ENCODE data around the gene NCOA6. TPM values are rescaled to one million over a fixed set of nuclear protein-coding genes. Genes with fewer than 3 reads are reported as not detected.
"Not testable (repeated sequence)": the region's sequence is repeated elsewhere in the genome, so short reads cannot be mapped to it uniquely, and the experiment has no call there.

NCOA6 gene
- polyA plus RNA-seq, 1 experiment, result 14.0 TPM

DNA sequence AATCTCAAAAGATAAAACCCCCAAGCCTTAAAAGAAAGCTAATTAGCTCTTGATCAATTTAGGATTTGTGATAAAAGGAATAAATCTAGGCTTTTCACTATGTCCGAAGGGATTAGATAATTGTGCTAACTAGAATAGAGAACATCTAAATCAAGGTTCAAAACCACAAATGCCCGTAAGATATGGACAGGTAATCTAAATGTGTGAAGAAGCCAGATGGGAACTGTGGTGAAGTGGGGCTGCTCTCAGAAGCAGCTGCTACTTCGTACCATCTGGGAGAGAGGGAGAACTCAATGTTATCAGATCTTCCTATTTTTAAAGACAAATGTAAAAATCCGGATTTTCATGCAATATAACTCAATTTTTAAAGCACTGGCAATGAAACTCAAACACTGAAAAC lies 44.2 kb downstream of the NCOA6 start:
- POLR2A ChIA-PET, result no interaction called here
- Histone ChIP-seq H3K4me3 (ENCODE audit: low read depth, low read length) (no peak overlapping the region), H3K27me3 (ENCODE audit: control insufficient read depth, insufficient read depth, low read length) (no peaks in the 10 kb centered on the region), H3K36me3 (ENCODE audit: control insufficient read depth, insufficient read depth, low read length) (peaks cover 1% of the 10 kb centered on the region; the same call in 1 of the 2 replicates)
- TF ChIP-seq, protein P1, sequence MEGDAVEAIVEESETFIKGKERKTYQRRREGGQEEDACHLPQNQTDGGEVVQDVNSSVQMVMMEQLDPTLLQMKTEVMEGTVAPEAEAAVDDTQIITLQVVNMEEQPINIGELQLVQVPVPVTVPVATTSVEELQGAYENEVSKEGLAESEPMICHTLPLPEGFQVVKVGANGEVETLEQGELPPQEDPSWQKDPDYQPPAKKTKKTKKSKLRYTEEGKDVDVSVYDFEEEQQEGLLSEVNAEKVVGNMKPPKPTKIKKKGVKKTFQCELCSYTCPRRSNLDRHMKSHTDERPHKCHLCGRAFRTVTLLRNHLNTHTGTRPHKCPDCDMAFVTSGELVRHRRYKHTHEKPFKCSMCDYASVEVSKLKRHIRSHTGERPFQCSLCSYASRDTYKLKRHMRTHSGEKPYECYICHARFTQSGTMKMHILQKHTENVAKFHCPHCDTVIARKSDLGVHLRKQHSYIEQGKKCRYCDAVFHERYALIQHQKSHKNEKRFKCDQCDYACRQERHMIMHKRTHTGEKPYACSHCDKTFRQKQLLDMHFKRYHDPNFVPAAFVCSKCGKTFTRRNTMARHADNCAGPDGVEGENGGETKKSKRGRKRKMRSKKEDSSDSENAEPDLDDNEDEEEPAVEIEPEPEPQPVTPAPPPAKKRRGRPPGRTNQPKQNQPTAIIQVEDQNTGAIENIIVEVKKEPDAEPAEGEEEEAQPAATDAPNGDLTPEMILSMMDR (IDR thresholded peaks at IDR 0.05; ENCODE audit: insufficient read depth, low read depth, low read length), result no peak
- CTCF ChIA-PET, result interaction anchor here (0.6 to 1.9 kb wide), 3 partner anchors 9 to 359 kb away, joined by 5 to 9 read pairs (median 5); no protein-coding TSS in a partner anchor
- no peak for DNase-seq (ENCODE audit: low read depth)

DNA sequence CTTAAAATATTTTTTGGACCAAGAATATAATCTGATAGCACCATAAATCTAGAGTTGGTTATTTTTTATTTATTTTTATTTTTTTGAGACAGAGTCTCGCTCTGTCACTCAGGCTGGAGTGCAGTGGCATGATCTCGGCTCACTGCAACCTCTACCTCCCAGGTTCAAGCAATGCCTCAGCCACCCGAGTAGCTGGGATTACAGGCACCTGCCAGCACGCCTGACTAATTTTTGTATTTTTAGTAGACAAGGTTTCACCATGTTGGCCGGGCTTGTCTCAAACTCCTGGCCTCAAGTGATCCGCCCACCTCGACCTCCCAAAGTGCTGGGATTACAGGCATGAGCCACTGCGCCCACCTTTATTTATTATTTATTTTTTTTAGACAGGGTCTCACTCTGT lies 45.2 kb downstream of the NCOA6 start:
- H3K36me3 ChIP-seq (ENCODE audit: control insufficient read depth, insufficient read depth, low read length); H3K27me3 ChIP-seq (ENCODE audit: control insufficient read depth, insufficient read depth, low read length); POLR2A ChIA-PET; DNase-seq (ENCODE audit: low read depth); H3K4me3 ChIP-seq (ENCODE audit: low read depth, low read length): not testable (repeated sequence)
- CTCF ChIA-PET, result interaction anchor here (0.6 to 1.9 kb wide), 4 partner anchors 8 to 242 kb away, joined by 3 to 9 read pairs (median 7); no protein-coding TSS in a partner anchor

DNA sequence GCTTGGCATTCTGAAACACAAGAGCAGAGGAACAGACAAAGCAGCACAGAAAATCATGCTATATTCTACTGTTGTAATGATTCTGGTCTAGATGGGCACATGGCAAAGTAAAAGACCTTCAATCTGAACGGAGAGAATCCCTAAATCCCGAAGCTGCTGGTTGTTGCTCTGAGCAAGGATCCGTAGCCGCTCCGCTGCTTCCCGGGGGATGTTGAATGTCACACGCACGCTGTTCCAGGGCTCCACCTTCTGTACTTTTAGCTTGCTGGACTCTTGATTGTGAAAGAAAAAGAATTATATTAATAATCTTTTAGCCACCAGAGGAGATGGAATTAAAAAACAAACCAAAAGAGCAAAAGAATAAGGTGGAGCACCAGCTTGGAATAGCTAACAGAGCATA lies 49.3 kb downstream of the NCOA6 start:
- DNase-seq (ENCODE audit: low read depth), result no peak
- H3K36me3 ChIP-seq (ENCODE audit: control insufficient read depth, insufficient read depth, low read length), result peaks cover 8% of the 10 kb centered on the region
- H3K27me3 ChIP-seq (ENCODE audit: control insufficient read depth, insufficient read depth, low read length), result no peaks in the 10 kb centered on the region
- TF ChIP-seq, protein P1 (IDR thresholded peaks at IDR 0.05; ENCODE audit: insufficient read depth, low read depth, low read length), result no peak
- ChIA-PET CTCF (interaction anchor here (0.5 to 1.0 kb wide), 3 partner anchors 9 to 104 kb away, joined by 4 read pairs; no protein-coding TSS in a partner anchor), POLR2A (no interaction called here)
- no peak overlapping the region for H3K4me3 ChIP-seq (ENCODE audit: low read depth, low read length)

DNA sequence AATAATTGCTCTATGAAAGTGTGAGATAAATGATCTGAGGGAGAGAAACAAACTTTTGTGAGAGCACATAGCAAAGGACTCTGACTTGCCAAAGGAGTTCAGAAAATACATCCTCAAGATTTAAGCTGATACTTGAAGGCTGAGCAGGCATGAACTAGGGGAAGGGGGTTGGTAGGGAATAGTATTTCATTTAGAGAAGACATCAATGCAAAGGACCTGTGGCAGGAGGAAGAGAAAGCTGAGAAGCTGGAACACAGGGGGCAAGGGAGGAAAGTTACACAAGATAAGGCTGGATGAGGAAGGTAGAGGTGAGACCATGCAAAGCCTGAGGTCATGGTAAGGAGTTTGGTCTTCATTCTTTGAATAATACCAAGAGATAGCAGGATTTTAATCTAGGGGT lies 50.6 kb downstream of the NCOA6 start:
- H3K27me3 ChIP-seq (ENCODE audit: control insufficient read depth, insufficient read depth, low read length), result no peaks in the 10 kb centered on the region
- H3K36me3 ChIP-seq (ENCODE audit: control insufficient read depth, insufficient read depth, low read length), result peaks cover 7% of the 10 kb centered on the region
- DNase-seq (ENCODE audit: low read depth), result no peak
- POLR2A ChIA-PET, result no interaction called here
- CTCF ChIA-PET, result interaction anchor here (0.9 to 1.3 kb wide), 2 partner anchors 32 to 462 kb away, joined by 3 to 4 read pairs; no protein-coding TSS in a partner anchor
- no peak overlapping the region for H3K4me3 ChIP-seq (ENCODE audit: low read depth, low read length)
- TF ChIP-seq, protein P1 (IDR thresholded peaks at IDR 0.05; ENCODE audit: insufficient read depth, low read depth, low read length), result no peak

DNA sequence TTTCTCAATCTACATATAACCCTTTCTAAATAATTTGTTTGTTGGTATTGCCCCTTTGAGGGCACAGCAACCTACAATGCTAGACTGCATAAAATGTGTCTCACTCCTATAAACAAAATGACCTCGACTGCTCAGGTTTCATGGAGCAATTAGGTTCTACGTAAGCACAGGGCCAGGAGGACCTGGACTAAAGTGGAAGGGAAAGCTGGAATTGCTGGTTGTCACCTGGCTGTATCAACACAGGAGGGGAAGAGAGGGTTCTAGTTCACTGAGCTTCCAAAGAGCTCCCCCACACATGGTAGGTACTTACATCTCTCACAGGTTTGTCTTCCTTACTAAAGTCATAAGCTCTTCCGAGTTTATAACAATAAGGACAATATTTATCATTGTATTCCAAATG lies 51.0 kb downstream of the NCOA6 start:
- H3K27me3 ChIP-seq (ENCODE audit: control insufficient read depth, insufficient read depth, low read length), result no peaks in the 10 kb centered on the region
- CTCF ChIA-PET, result interaction anchor here (0.9 to 1.3 kb wide), 2 partner anchors 32 to 462 kb away, joined by 3 to 4 read pairs; no protein-coding TSS in a partner anchor
- H3K4me3 ChIP-seq (ENCODE audit: low read depth, low read length), result no peak overlapping the region
- H3K36me3 ChIP-seq (ENCODE audit: control insufficient read depth, insufficient read depth, low read length), result peaks cover 7% of the 10 kb centered on the region
- TF ChIP-seq, protein P1 (IDR thresholded peaks at IDR 0.05; ENCODE audit: insufficient read depth, low read depth, low read length), result no peak
- POLR2A ChIA-PET, result no interaction called here
- no peak for DNase-seq (ENCODE audit: low read depth)

DNA sequence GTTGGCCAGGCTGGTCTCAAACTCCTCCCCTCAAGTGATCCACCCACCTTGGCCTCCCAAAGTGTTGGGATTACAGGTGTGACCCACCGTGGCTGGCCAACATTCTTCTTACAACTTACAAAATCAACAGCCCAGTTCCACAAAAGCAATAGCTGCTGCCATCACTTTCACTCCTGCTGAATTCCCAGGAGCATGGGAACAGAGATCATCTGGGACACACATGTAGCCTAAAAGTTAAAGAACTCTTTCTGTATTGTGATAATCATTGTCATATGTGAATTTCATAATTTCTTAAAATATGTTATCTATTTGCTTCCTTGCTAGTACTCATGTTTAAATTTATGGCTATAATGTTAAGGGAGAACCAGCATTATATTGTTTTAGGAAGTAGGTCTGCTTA lies 51.7 kb downstream of the NCOA6 start:
- peaks cover 7% of the 10 kb centered on the region for H3K36me3 ChIP-seq (ENCODE audit: control insufficient read depth, insufficient read depth, low read length)
- ChIA-PET CTCF (interaction anchor here (0.6 kb wide), 2 partner anchors 10 to 440 kb away, joined by 3 to 4 read pairs; no protein-coding TSS in a partner anchor), POLR2A (no interaction called here)
- no peak for DNase-seq (ENCODE audit: low read depth)
- no peak overlapping the region for H3K4me3 ChIP-seq (ENCODE audit: low read depth, low read length)
- H3K27me3 ChIP-seq (ENCODE audit: control insufficient read depth, insufficient read depth, low read length), result no peaks in the 10 kb centered on the region
- TF ChIP-seq, protein P1 (IDR thresholded peaks at IDR 0.05; ENCODE audit: insufficient read depth, low read depth, low read length), result no peak
